GM18499 (cell line): Measurements from ENCODE around the gene TECPR2.
"Not testable (repeated sequence)": the region's sequence is repeated elsewhere in the genome, so short reads cannot be mapped to it uniquely, and the experiment has no call there.

ENCODE experiments used
- ATAC-seq: cut with Tn5 transposase; IDR thresholded peaks from one replicate; pipeline ENCODE4 v1.9.1; 2021; ENCODE audit warnings: moderate number of reproducible peaks; ENCODE audit not compliant: insufficient read depth, unreplicated experiment

TECPR2 gene

DNA sequence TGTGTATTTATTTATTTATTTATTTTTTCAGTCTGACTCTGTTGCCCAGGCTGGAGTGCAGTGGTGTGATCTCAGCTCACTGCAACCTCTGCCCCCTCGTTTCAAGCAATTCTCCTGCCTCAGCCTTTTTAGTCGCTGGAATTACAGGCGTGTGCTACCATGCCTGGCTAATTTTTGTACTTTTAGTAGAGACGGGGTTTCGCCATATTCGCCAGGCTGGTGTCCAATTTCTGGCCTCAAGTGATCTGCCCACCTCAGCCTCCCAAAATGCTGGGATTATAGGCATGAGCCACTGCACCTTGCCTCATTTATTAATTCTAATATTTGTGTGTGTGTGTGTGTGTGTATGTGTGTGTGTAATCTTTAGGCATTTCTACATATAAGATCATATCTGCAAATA is 33.4 kb upstream of the TECPR2 start:
- not testable (repeated sequence) for ATAC-seq

DNA sequence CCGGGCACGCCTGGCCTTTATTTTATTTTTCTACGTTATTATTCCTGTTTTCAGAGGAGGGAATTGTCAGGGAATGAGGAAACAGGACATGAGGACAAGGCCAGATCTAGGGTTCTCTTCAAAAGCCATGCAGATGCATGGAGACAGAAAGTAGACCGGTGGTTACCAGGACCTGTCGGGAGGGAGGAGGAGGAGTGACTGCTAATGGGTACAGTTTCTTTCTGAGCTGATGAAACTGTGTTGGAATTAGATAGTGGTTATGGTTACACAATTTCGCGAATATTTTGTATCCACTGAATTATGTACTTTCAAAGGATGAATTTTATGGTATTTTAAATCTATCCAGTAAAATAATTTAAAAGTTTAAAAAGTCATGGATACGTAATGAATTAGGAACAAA is 31.9 kb upstream of the TECPR2 start:
- no peak for ATAC-seq

DNA sequence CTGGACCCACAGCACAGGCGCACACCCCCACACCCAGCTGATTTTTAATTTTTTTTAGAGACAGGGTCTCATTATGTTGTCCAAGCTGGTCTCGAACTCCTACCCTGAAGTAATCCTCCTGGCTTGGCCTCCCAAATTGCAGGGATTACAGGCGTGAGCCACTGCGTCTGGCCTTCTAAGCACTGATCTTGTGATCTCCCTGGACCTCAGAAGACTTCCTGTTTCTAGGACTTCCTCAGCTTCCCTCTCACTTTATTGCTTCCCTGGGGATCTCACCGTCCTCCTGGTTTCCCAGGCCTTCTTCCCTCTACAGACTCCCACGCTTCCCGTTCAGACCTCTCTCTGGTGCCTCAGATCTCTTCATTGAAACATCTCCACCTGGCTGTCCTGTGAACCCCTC is 29.4 kb upstream of the TECPR2 start:
- ATAC-seq: no peak

DNA sequence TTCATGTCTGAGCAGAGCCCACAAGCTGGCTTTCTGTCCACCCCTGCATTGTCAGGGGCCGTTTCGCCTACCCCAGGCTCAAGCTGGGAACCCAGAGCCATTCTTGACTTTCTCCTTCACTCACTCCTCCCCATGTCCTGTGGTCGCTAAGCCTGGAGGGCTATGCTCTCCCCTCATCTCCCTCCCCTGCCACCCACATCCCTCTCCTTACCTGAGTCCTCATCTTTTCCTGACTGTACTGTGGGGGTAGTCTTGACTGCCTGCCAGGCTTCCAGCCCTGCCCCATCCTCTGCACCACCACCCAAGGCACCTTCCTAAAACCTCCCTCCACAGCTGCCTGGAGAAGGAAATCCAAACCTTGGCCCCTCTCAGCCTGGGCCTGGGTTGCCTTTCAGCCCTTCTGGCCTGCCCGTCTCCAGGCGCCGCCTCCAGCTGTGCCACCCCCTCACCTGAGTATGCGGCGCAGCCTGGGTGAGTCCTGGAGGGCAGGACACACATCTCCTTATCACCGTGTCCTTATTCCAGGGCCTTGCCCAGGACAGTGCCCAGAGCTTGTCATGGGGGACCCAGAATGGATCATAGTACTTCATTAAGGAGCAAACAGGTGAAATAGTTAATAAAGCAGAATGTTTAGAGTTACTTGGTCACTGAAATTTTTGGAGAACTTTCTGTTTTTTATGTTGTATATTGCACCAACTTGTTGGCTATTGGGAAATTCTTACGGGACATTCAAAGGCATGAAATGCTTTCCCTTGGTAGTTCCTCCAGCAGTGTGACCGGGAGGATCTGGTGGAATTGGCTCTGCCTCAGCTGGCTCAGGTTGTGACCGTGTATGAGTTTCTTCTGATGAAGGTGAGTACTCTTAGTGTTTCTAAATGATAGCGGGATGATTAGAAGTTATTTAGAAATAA is 28.7 kb upstream of the TECPR2 start:
- ATAC-seq: no peak

DNA sequence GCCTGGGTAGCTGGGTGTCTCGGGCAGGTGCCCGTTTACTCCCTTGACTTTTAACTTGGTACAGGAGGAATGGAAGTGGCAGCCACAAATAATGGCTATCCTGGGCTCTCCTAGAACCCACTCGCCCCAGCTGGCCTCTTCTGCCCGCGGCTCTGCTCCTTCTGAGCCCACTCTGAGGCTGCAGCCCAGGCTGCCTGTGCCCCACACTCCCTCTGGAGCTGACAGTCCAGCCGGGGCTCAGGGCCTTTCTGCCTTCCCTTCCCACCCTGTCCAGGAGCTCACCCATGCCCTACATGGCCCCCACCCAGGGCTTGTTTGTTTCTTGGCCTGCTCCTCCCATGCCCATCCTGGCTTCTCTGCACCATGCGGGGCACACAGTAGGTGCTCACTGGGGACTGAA is 27.6 kb upstream of the TECPR2 start:
- ATAC-seq: no peak

DNA sequence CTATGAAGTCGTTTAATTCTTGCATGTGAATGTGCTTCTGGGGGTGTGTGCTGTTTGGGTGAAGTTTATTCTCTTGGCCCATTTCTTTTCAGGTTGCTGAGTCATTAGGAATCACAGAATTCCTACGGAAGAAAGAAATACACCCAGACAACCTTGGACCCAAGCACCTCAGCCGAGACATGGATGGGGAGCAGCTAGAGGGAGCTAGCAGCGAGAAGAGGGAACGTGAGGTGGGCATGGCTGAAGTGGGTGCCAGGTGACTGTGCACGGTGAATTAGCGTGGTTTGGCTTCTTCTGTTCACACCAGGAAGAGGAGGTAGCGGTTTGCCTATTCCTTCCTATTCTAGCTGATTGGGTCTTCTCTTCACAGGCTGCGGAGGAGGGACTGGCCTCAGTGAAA is 24.0 kb upstream of the TECPR2 start:
- no peak for ATAC-seq

DNA sequence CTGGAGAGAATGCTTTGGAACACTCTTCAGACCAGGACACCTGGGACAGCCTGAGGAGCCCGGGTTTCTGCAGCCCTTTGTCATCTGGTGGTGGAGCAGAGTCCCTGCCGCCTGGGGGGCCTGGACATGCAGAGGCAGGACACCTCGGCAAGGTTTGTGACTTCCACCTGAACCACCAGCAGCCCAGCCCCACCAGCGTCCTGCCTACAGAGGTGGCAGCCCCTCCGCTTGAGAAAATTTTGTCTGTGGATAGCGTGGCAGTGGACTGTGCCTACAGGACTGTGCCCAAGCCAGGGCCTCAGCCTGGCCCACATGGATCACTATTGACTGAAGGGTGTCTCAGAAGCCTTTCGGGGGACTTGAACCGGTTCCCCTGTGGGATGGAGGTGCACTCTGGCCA is 21.2 kb upstream of the TECPR2 start:
- no peak for ATAC-seq

DNA sequence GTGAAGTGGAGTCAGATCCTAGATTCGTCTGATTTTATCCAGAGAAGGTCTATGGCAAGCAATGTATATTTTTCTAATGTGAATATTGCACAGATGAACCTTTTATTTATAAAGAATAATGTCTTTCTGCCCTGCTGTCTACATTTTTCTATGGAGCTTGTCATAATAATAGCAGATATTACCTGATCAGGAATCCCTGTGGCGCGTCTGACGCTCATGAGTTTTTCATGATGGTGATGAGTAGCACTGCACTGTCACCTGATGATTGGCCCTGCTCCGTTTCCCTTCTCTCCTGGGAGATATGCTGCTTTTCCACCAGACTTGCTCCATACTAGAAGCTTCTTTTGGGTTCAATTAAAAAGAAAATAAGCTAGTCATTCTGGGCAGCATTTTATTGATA is 20.5 kb upstream of the TECPR2 start:
- ATAC-seq: no peak

DNA sequence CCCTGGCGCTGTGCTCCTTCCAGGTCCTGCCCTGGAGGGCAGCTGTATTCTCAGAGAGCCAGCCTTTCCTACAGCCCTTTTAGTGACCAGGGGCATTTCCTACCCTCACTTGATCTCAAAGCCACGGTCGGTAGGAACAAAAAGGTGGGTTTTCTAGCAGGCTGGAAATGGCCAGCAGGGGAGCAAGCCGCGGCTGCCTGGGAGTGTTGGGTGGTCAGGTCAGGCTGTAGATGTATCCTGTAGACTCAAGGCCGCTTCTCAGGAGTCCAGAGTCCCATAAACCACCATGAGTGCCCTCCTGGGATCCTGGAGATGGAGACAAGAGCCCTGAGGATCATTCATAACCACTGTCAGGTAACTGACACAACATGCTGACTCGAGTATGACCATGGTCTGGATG is 18.7 kb upstream of the TECPR2 start:
- ATAC-seq: no peak

DNA sequence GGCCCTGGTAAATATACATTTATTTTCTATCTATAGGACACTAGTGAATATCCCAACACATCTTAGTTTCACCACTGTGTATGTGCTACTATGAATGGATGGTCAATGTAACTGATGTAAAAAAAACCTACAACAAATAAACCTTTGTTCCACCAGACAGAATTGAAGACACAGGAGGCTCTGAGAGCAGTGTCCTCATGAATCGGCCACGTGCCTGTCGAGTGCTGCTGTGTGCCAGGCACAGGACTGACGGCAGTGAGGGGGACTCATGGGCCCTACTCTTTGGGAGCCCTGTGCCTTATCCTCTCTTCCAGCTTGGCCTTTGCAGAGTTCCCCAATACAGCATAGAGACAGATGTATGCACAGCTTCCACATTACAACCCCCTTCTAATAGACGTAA is 18.3 kb upstream of the TECPR2 start:
- no peak for ATAC-seq

DNA sequence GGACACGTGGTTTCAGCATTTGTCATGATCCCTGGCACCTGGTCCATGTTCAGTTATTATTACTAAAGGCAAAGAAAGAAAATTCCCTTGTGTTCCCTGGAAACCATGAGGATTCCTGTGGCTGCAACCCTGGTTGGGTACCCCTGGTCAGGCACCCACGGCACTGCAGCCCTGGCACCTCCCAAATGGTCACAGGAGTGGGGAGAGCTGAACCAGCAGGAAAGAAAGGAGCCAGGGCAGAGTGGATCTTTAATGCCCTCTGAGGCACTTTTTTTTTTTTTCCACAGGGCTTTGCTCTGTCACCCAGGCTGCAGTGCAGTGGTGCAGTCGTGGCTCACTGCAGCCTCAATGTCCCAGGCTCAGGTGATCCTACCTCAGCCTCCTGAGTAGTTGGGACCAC is 17.5 kb upstream of the TECPR2 start:
- ATAC-seq: no peak

DNA sequence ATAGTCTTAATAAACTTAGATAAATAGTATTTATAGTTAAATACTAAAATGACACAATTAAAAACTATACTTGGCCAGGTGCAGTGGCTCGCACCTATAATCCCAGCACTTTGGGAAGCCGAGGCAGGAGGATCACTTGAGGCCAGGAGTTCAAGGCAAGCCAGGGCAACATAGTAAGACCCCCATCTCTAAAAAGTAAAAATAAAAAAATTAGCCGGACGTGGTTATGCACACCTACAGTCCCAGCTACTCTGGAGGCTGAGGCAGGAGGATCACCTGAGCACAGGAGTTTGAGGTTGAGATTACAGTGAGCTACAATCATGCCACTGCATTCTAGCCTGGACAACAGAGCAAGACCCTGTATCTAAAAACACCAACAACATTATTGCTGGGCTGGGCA is 16.1 kb upstream of the TECPR2 start:
- ATAC-seq: no peak

DNA sequence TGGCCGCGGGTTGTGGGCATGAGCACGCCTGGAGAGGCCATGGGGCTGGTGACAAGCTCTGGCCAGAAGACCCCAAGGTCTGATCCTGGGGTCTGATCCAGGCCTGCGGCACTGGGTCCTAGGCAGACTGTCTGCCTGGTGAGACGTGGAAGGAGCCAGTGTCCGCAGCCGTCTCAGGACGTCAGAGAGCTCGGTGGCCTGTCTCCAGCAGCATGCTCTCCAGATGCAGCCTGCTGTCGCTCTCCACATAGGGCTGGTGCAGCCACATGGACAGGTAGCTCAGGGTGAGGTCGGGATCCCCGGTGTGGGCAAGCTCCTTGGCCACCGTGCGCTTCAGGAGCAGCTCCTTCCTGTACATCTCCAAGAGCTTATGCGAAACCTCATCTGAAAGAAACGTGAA is 14.4 kb upstream of the TECPR2 start:
- no peak for ATAC-seq

DNA sequence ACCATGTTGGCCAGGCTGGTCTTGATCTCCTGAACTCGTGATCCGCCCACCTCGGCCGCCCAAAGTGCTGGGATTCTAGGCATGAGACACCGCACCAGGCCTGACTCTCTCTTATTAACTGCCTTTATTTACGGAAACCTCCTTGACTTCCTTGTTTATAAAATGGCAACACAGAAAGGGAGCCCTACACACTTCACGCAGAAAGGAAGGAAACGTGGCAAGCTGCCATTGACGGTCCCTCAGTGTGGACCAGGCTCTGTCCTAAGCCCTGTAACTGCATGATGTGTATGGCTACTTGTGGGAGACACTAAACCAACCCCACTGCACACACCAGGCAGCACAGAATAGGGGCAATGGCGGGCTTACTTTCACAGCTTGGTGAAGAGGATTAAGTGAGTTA is 11.7 kb upstream of the TECPR2 start:
- ATAC-seq: no peak

DNA sequence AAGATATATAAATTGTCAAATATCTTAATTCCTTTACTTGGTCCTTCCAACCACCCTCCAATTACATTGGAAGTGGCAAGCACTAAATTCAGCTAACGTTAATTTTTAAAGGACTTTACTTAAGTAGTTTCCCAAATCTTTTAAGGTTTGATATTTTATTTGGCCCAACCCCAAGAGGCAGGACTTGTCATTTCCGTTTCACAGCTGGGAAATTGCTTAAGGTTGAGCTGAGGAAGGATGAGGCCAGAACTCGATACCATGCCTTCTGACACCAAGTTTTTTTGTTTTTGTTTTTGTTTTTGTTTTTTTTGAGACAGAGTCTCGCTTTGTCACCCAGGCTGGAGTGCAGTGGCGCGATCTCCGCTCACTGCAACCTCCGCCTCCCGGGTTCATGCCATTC is 11.1 kb upstream of the TECPR2 start:
- not testable (repeated sequence) for ATAC-seq

DNA sequence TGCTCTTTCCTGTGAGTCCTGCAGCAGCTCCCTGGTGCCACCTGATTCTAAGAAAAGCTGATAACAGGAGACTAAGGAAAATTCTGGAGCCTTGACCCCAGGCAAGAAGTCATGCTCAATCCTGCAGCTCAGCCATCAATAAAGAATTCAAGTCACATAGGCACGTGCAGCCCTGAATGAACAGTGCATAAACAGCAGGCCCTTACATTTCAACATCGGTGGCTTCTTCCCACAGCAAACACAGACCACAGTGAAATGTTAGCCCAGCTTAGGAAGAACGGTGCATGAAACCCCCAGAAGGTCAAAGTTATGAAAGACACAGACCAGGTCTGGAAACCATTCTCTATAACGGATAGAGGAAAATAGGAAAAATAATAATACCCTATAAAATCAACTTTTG is 10.5 kb upstream of the TECPR2 start:
- ATAC-seq: no peak

DNA sequence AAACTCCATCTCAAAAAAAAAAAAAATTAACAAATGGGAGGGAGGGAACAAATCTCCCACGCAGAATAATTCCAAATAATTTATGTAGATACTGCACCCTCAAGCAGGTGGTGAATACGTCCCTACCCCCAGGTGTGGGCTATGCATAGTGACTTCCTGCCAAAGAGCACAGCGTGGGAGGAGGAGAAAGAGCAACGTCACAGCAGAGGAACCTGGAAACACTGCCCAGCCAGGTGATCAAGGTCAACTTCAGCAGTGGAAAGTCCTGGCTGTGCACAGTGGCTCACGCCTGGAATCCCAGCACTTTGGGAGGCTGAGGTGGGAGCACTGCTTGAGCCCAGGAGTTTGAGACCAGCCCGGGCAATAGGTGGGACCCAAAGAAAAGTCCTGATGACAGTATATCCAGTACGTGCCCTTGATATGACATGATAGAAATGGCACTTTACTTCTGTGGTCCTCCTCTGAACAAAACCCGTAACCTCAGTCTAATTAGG is 9.6 kb upstream of the TECPR2 start:
- ATAC-seq: no peak

DNA sequence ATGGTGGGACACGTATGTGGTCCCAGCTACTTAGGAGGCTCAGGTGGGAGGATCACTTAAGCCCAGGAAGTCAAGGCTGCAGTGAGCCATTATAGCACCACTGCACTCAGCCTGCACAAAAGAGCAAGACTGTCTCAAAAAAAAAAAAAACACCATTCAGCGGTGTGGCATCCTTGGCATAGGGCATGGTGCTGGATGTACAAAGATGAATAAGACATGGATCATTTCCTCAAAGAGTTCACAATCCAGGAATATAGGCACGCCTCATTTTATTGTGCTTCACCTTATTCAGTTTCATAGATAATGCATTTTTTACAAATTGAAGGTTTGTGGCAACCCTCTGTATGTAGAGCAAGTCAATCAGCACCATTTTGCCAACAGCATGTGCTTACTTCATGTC is 6.5 kb upstream of the TECPR2 start:
- no peak for ATAC-seq

DNA sequence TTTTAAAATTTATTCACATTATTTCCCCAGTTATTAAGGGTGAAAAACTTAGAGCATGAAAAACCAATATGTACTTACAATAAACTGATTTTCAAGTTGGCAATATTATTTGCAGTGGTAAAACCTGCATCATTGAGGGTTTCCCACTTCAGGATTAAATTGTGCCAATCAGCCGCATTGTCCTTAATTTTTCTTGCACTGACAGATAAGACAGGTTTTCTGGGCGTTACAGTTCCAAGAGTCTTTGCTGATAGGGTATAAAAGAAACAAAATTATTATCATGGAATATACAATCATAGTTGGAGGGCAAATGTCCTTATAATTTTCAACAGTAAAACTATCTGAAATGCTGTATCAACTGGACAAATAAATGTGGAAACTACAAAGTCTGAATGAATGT is 3.4 kb upstream of the TECPR2 start:
- ATAC-seq: no peak

DNA sequence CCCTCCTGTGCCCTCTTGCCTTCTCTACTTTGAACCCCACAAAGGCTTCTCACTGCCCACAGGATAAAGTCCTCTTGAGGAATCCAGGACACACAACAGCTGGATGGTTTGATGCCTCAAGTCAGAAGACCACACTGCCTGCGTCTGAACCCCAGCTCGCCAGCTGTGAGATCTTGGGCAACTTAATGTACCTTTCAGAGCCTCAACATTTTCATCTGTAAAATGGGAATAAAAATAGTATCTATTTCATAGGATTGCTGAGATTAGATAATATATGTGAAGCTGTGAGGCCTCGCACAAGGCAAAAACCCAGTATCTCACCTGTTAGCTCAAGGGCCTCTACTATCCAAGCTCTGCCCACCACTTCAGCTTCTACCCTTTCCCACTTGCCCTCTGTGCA is 2.4 kb upstream of the TECPR2 start:
- no peak for ATAC-seq

DNA sequence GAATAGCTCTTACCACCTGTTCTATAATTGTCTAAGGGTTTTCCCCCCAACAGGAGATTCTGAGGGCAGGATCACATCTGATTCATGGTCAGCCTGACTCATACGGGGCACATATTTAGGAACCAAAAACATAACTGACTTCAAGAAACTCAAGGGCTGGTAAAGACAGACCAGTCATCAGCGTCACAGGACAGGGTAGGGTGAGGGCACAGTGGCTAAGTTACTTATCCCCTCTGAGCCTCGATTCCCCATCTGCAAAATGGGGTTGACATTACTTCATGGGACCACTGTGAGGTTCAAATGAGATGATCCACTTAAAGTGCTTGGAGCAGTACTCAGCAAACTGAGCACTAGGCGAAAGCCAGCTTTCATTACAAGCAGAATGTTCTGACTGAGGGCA is 657 bp upstream of the TECPR2 start:
- no peak for ATAC-seq

DNA sequence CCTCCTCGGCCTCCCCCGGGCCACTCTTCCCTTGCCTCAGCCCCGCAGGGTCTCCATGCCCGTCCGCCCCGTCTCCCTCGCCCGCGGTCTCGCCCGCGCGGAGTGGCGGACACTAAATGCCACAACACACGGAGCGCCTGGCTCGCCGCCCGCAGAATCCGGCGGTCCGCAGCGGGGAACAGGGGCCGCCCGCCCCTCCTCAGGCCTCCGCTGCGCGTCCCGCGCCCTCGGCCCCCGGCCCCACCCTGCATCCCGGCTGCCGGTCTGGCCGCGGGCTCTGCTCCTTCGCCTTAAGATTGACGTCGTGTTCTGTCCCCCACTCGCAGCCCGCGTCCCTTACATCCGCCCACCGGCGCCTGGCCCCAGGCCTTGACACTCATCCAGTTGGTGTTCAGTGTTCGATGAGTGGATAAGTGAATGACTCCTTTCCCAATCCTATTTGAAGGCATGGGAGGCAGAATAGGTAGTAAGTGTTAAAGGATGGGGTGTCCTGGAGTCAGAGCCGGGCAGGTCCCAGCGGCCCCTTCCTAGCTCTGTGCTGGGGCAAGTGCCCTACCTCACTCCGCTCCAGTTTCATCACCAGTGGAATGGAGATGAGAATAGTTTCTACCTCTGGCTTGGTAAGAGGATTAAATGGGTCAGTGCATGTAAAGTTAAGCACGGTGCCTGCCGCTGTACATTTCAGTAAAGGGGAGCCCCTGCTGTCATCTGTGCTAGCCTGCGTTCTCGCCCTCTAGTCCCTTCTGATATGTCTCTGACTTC is 622 bp downstream of the TECPR2 start:
- no peak for ATAC-seq
